SW480 (cell line): ENCODE data around the gene AP3B1.

Experiments used
- DNase-seq: peaks from one replicate; pipeline ENCODE4 v3.0.0-alpha.2; 2016; ENCODE audit warnings: low spot score

AP3B1 gene

GRCh38 chr5:78002690-78003089, 291.8 kb downstream of the AP3B1 start:
- no peak for DNase-seq

- DNase-seq, result no peak
Measured at GRCh38 chr5:78001197-78001596, 293.3 kb downstream of the AP3B1 start.

GRCh38 chr5:78000191-78000590, 294.3 kb downstream of the AP3B1 start:
- no peak for DNase-seq

- no peak for DNase-seq
Measured at GRCh38 chr5:77999399-77999798, 295.1 kb downstream of the AP3B1 start.

- DNase-seq, result no peak
Measured at GRCh38 chr5:77996943-77997342, 297.6 kb downstream of the AP3B1 start.

- DNase-seq, result no peak
Measured at GRCh38 chr5:77995793-77996409, 298.6 kb downstream of the AP3B1 start.

- no peak for DNase-seq
Measured at GRCh38 chr5:77994943-77995342, 299.6 kb downstream of the AP3B1 start.

GRCh38 chr5:77993855-77994318, 300.6 kb downstream of the AP3B1 start:
- no peak for DNase-seq

- no peak for DNase-seq
Measured at GRCh38 chr5:77993141-77993854, 301.2 kb downstream of the AP3B1 start.

GRCh38 chr5:77991084-77991483, 303.4 kb downstream of the AP3B1 start:
- DNase-seq, result no peak

GRCh38 chr5:77990020-77990419, 304.5 kb downstream of the AP3B1 start:
- no peak for DNase-seq

- DNase-seq, result no peak
Measured at GRCh38 chr5:77987988-77988387, 306.5 kb downstream of the AP3B1 start.

- DNase-seq, result no peak
Measured at GRCh38 chr5:77987331-77987730, 307.2 kb downstream of the AP3B1 start.

GRCh38 chr5:77986261-77986660, 308.2 kb downstream of the AP3B1 start:
- DNase-seq, result no peak

- DNase-seq, result no peak
Measured at GRCh38 chr5:77985247-77985646, 309.3 kb downstream of the AP3B1 start.

GRCh38 chr5:77984587-77984986, 309.9 kb downstream of the AP3B1 start:
- no peak for DNase-seq

GRCh38 chr5:77983482-77984199, 310.9 kb downstream of the AP3B1 start:
- peak; percentile 7 for DNase-seq

- DNase-seq, result no peak
Measured at GRCh38 chr5:77981820-77982219, 312.7 kb downstream of the AP3B1 start.

GRCh38 chr5:77974576-77974975, 319.9 kb downstream of the AP3B1 start:
- no peak for DNase-seq

GRCh38 chr5:77973253-77973609, 321.3 kb downstream of the AP3B1 start:
- no peak for DNase-seq

GRCh38 chr5:77972469-77973252, 321.8 kb downstream of the AP3B1 start:
- no peak for DNase-seq

- no peak for DNase-seq
Measured at GRCh38 chr5:77971776-77972468, 322.6 kb downstream of the AP3B1 start.
